Kidney (tissue), 14 donors: ENCODE measurements around the gene EMSY. TPM values are rescaled to one million over a fixed set of nuclear protein-coding genes. Genes with fewer than 3 reads are reported as not detected.

ENCODE experiments used
- DNase-seq, 5 donors: peaks; one replicate each; pipeline ENCODE4 v3.0.0-alpha.2; 2013 to 2020
- FAIRE-seq: peaks from 2 replicates; lab custom pipeline; 2012; peaks lifted over from hg19 to GRCh38; lab: Jason Lieb, UNC
- H3K27ac ChIP-seq, 2 donors: one replicate each; pipeline ENCODE4 v1.7.0; 2013; ENCODE audit warnings: low read depth in 2 of 2, low read length in 2 of 2, inconsistent platforms in 1 of 2
- H3K27me3 ChIP-seq: one replicate; pipeline ENCODE4 v1.7.1; 2013; ENCODE audit warnings: low read length, inconsistent platforms; ENCODE audit not compliant: control insufficient read depth, insufficient read depth
- H3K36me3 ChIP-seq, 3 donors: one replicate each; pipeline versions ENCODE4 v1.7.0 to v1.7.1; 2013; ENCODE audit warnings: low read length in 3 of 3, control low read depth in 1 of 3, inconsistent platforms in 1 of 3; ENCODE audit not compliant: insufficient read depth in 3 of 3, control insufficient read depth in 2 of 3
- H3K4me1 ChIP-seq, 3 donors: one replicate each; pipeline versions ENCODE4 v1.7.0 to v1.7.1; 2013; ENCODE audit warnings: low read length in 3 of 3, inconsistent platforms in 1 of 3, low read depth in 1 of 3; ENCODE audit not compliant: control insufficient read depth in 2 of 3, insufficient read depth in 2 of 3
- H3K4me3 ChIP-seq, 3 donors: one replicate each; pipeline versions ENCODE4 v1.7.0 to v1.8.1; 2013; ENCODE audit warnings: low read length in 3 of 3, control low read depth in 1 of 3, inconsistent platforms in 1 of 3
- H3K9ac ChIP-seq, 3 donors: one replicate each; pipeline versions ENCODE4 v1.7.0 to v1.7.1; 2013; ENCODE audit warnings: low read length in 3 of 3, control low read depth in 1 of 3, inconsistent platforms in 1 of 3
- H3K9me3 ChIP-seq, 3 donors: one replicate each; pipeline versions ENCODE4 v1.7.0 to v1.7.1; 2013; ENCODE audit warnings: low read length in 3 of 3, control low read depth in 1 of 3, inconsistent platforms in 1 of 3; ENCODE audit not compliant: control insufficient read depth in 2 of 3, insufficient read depth in 1 of 3
- intact Hi-C: fragments of 100-400 bp; cut with DNase I; formaldehyde crosslinking; loops from one replicate; pipeline ENCODE4 v1.11.1; 2022
- polyA plus RNA-seq: library from polyadenylated mRNA; stranded (reverse); fragments of 350-450 nt; fragmentation: Illumina TruSeq; extraction: RNeasy Lipid Tissue Mini Kit (QIAGEN cat#74804); gene quantifications from one replicate; pipeline ENCODE4 v1.2.3, GENCODE V29; 2014; ENCODE audit warnings: low read depth, low replicate concordance; ENCODE audit not compliant: insufficient read depth
- total RNA-seq: library from RNA; stranded (reverse); fragmentation: NEBNext Ultra II Directional; extraction: Animal tissue kit (Norgen Biotek cat#: 25700); gene quantifications from one replicate; pipeline ENCODE4 v1.2.1, GENCODE V29; 2021
- TF ChIP-seq, protein P1 (sequence below): IDR thresholded peaks from 3 replicates; pipeline ENCODE4 v1.5.1; 2012; ENCODE audit warnings: mild to moderate bottlenecking, moderate library complexity, borderline replicate concordance; ENCODE audit not compliant: insufficient read depth; ENCODE audit errors: extremely low read depth
- donor health status: control.
- donor health status: control.
- donor health status: control.
- donor health status: control.
- donor health status: control.
- donor health status: DM: yes; HTN: yes; CAD: no.
- donor health status: Normal renal cell carcinoma (clear cell type).

Gene EMSY
- total and polyA plus RNA-seq, 2 donors from 2014 or later: 7.5 to 22.2 TPM

GRCh38 chr11:76524461-76524860 lies 79.6 kb downstream of the EMSY start:
- Histone ChIP-seq H3K4me3 (no peak overlapping the region), H3K27ac (no peak overlapping the region), H3K9ac (no peak overlapping the region), H3K9me3 (no peaks in the 10 kb centered on the region), H3K27me3 (no peaks in the 10 kb centered on the region), H3K4me1 (no peaks in the 10 kb centered on the region), H3K36me3 (peaks cover 0 to 37% (median 10%) of the 10 kb centered on the region in 3 donors)
- no peak for FAIRE-seq
- intact Hi-C loops: no loop called here
- TF ChIP-seq, protein P1, sequence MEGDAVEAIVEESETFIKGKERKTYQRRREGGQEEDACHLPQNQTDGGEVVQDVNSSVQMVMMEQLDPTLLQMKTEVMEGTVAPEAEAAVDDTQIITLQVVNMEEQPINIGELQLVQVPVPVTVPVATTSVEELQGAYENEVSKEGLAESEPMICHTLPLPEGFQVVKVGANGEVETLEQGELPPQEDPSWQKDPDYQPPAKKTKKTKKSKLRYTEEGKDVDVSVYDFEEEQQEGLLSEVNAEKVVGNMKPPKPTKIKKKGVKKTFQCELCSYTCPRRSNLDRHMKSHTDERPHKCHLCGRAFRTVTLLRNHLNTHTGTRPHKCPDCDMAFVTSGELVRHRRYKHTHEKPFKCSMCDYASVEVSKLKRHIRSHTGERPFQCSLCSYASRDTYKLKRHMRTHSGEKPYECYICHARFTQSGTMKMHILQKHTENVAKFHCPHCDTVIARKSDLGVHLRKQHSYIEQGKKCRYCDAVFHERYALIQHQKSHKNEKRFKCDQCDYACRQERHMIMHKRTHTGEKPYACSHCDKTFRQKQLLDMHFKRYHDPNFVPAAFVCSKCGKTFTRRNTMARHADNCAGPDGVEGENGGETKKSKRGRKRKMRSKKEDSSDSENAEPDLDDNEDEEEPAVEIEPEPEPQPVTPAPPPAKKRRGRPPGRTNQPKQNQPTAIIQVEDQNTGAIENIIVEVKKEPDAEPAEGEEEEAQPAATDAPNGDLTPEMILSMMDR: no peak
- DNase-seq: no peak

DNA sequence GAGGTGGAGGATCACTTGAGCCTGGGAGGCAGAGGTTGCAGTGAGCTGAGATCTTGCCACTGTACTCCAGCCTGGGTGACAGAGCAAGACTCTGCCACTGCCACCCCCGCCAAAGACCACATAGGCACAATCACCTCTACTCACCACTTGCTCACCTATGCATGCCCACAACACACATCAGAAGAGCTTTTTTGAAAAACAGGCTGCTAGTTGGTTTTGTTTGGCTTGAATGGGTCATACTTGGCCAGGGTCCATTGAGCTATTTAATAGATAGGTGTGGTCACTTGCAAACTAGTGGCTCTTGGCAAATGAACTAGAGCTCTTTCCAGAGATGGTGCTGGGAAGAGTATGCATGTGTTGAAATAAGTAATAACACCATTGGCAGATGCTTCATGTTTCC lies 80.1 kb downstream of the EMSY start:
- intact Hi-C loops: no loop called here
- H3K9ac ChIP-seq: no peak overlapping the region
- H3K27me3 ChIP-seq: no peaks in the 10 kb centered on the region
- TF ChIP-seq, protein P1: no peak
- no peak overlapping the region for H3K4me3 ChIP-seq
- H3K27ac ChIP-seq: no peak overlapping the region
- H3K4me1 ChIP-seq: no peaks in the 10 kb centered on the region
- FAIRE-seq: no peak
- H3K36me3 ChIP-seq: peaks cover 0 to 37% (median 13%) of the 10 kb centered on the region in 3 donors
- DNase-seq: no peak
- no peaks in the 10 kb centered on the region for H3K9me3 ChIP-seq

GRCh38 chr11:76526878-76527277 lies 82.1 kb downstream of the EMSY start:
- no peak overlapping the region for H3K27ac ChIP-seq
- TF ChIP-seq, protein P1: no peak
- no peak for FAIRE-seq

DNA sequence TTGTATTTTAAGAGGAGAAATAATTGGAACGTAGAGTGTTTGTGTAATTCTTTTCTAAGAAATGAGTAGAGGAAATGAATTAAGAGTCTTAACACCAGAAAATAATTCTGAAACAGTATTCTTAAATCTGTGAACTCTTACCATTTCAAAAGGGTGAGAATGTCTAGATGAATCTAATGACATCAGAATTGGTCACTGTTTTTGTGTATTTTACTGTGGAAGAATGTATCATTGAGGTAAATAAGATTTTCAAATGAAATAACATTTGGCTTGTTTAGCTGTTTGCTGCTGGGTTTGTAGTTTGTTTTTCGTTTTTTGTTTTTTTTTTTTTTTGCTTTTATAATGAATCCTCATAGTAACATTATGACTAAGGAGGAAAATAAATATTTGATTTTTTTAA lies 97.6 kb downstream of the EMSY start:
- Histone ChIP-seq H3K4me1 (no peaks in the 10 kb centered on the region), H3K9ac (no peak overlapping the region), H3K36me3 (peaks cover 5 to 36% (median 13%) of the 10 kb centered on the region in 3 donors), H3K27ac (no peak overlapping the region), H3K9me3 (no peaks in the 10 kb centered on the region), H3K4me3 (no peak overlapping the region), H3K27me3 (no peaks in the 10 kb centered on the region)
- intact Hi-C loops: no loop called here
- DNase-seq (no peak), FAIRE-seq (peak; percentile 25)
- TF ChIP-seq, protein P1: no peak

More at GRCh38 chr11:76526878-76527277, 82.1 kb downstream of the EMSY start:
- H3K9me3 ChIP-seq: no peaks in the 10 kb centered on the region
- H3K9ac ChIP-seq: no peak overlapping the region
- no peak for DNase-seq
- H3K27me3 ChIP-seq: no peaks in the 10 kb centered on the region
- intact Hi-C loops: no loop called here
- H3K4me3 ChIP-seq: no peak overlapping the region
- peaks cover 2 to 37% (median 13%) of the 10 kb centered on the region in 3 donors for H3K36me3 ChIP-seq
- H3K4me1 ChIP-seq: no peaks in the 10 kb centered on the region
